ENCODE results near the gene DHRS4L2. TPM values are rescaled to one million over a fixed set of nuclear protein-coding genes. Genes with fewer than 3 reads are reported as not detected.
A peak's percentile ranks its signal among the peaks of the same experiment; 100 is the strongest.

Gene DHRS4L2
- total RNA-seq, 2 donors from 2014 or later = 32.5 to 43.8 TPM

DNA sequence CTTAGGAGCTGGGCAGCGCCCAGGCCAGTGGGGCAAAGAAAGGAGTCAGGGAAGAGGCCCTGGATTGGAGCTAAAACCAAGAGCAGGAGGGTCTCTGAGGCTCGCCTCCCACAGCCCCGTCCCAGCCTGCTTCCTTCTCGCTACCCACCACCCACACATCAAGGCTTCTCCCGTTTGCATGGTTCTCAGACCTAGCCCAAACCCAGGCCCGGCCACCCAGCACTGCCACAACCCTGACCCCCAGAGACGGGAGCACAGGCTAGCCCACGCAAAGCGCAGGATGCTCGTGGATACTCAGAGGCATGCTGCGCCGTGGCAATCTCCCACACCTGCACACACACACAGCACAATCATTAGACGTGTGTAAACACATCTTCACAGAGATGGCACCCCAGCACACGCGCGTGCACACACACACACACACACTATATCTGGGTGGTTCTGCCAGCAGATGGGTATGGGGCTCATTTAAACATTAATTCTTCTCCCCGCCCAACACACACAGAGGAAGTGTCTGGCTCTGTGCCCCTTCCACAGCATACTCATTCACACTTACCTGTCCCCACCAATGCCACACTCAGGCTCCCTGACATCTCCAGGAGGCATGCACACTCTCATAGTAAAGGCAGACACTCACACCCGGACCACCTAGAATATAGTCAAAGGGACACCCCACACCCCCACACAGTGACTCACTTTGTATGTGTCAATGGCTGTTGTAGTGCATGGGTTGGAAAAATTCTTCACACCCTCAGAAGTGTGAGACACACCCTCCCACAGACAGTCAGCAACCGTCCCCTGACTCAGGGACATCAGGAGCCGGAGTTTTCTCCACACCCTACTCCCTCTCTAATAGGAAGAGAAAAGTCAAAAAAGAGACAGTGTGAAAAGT, 64.2 kb downstream of the DHRS4L2 start:
- DNase-seq = peak; percentile 16
- H3K9me3 ChIP-seq = no peaks in the 10 kb centered on the region
- intact Hi-C loops (cut with DNase I) = no loop called here
- no peak overlapping the region for H3K27ac ChIP-seq
- no peak overlapping the region for H3K9ac ChIP-seq (ENCODE audit: low read depth in 2 of 2, low read length in 2 of 2)
- TF ChIP-seq, protein P1, sequence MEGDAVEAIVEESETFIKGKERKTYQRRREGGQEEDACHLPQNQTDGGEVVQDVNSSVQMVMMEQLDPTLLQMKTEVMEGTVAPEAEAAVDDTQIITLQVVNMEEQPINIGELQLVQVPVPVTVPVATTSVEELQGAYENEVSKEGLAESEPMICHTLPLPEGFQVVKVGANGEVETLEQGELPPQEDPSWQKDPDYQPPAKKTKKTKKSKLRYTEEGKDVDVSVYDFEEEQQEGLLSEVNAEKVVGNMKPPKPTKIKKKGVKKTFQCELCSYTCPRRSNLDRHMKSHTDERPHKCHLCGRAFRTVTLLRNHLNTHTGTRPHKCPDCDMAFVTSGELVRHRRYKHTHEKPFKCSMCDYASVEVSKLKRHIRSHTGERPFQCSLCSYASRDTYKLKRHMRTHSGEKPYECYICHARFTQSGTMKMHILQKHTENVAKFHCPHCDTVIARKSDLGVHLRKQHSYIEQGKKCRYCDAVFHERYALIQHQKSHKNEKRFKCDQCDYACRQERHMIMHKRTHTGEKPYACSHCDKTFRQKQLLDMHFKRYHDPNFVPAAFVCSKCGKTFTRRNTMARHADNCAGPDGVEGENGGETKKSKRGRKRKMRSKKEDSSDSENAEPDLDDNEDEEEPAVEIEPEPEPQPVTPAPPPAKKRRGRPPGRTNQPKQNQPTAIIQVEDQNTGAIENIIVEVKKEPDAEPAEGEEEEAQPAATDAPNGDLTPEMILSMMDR (IDR thresholded peaks at IDR 0.05) = no peak
- H3K4me1 ChIP-seq = no peaks in the 10 kb centered on the region
- H3K27me3 ChIP-seq = peaks cover 5% of the 10 kb centered on the region
- H3K36me3 ChIP-seq = no peaks in the 10 kb centered on the region
- H3K4me3 ChIP-seq = no peak overlapping the region

GRCh38 chr14:24053548-24054323, 65.0 kb downstream of the DHRS4L2 start:
- Histone ChIP-seq H3K36me3 (no peaks in the 10 kb centered on the region), H3K4me3 (no peak overlapping the region), H3K9me3 (no peaks in the 10 kb centered on the region), H3K4me1 (no peaks in the 10 kb centered on the region), H3K27me3 (peaks cover 5% of the 10 kb centered on the region), H3K27ac (no peak overlapping the region), H3K9ac (ENCODE audit: low read depth in 2 of 2, low read length in 2 of 2) (no peak overlapping the region)
- peak; percentile 13 for DNase-seq
- intact Hi-C loops (cut with DNase I) = no loop called here
- TF ChIP-seq, protein P1 (IDR thresholded peaks at IDR 0.05) = no peak

DNA sequence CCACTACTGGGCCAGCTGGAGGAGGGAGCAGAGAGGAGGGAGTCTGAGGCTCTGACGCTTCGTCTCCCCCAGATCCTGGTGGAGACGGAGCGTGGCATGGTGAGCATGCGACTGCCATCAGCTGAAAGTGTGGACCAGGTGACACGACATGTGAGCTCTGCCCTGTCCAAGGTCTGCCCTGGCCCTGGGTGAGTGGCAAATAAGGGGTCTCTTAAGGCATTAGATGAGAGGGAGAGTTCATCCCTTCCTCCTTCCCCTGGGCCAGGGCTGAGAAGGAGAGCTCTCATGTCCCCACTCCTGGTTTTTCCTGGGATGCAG, 65.6 kb downstream of the DHRS4L2 start:
- H3K9ac ChIP-seq (ENCODE audit: low read depth in 2 of 2, low read length in 2 of 2) = no peak overlapping the region
- no peaks in the 10 kb centered on the region for H3K9me3 ChIP-seq
- intact Hi-C loops (cut with DNase I) = no loop called here

DNA sequence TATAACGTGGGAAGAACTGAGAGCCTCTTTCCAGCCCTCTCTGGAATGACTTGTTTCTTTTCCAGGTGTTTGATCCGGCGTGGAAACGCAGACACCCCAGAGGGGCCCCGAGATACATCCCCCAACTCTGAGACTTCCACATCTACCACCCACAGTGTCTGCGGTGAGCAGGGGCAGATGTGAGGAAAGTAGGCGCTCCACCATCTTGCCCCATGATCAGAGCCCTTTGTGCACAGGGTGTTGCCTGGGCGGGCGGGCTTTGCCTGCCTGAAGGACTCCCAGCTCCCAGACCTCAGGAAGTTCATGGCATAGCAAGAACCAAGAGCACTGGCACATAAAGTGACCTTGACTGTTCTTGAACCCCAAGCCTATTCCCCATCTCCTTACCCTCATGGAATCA, 65.9 kb downstream of the DHRS4L2 start:
- TF ChIP-seq, protein P1 (IDR thresholded peaks at IDR 0.05) = no peak
- no peaks in the 10 kb centered on the region for H3K4me1 ChIP-seq
- no peaks in the 10 kb centered on the region for H3K9me3 ChIP-seq
- no peak for DNase-seq
- H3K36me3 ChIP-seq = no peaks in the 10 kb centered on the region
- H3K27ac ChIP-seq = no peak overlapping the region
- no peak overlapping the region for H3K4me3 ChIP-seq
- no peak overlapping the region for H3K9ac ChIP-seq (ENCODE audit: low read depth in 2 of 2, low read length in 2 of 2)
- intact Hi-C loops (cut with DNase I) = no loop called here
- peaks cover 5% of the 10 kb centered on the region for H3K27me3 ChIP-seq

More for the DNA sequence above, 65.6 kb downstream of the DHRS4L2 start:
- Histone ChIP-seq H3K4me3 (no peak overlapping the region), H3K4me1 (no peaks in the 10 kb centered on the region), H3K36me3 (no peaks in the 10 kb centered on the region), H3K27me3 (peaks cover 5% of the 10 kb centered on the region), H3K27ac (no peak overlapping the region)
- TF ChIP-seq, protein P1 (IDR thresholded peaks at IDR 0.05) = no peak
- DNase-seq = no peak

Other genes starting within 250 kb of the DHRS4L2 start
- gene DHRS4, start 35.2 kb upstream of the DHRS4L2 start, total RNA-seq = 10 to 100 TPM; 34.0 to 74.4 TPM
- 1 to 10 TPM in 1 of 2 donors, under 1 TPM in 1; 0.29 to 2.1 TPM for gene CARMIL3, start 63.1 kb downstream of the DHRS4L2 start, total RNA-seq
- under 1 TPM in 1 of 2 donors, not detected in 1; 0.45 TPM for gene CPNE6, start 82.6 kb downstream of the DHRS4L2 start, total RNA-seq
- 100 to 1,000 TPM; 133 to 173 TPM for gene PCK2, start 105.4 kb downstream of the DHRS4L2 start, total RNA-seq
- gene DCAF11, start 125.8 kb downstream of the DHRS4L2 start, total RNA-seq = 100 to 1,000 TPM in 1 of 2 donors, 10 to 100 TPM in 1; 89.2 to 106 TPM
- 1 to 10 TPM in 1 of 2 donors, under 1 TPM in 1; 0.88 to 2.7 TPM for gene NRL, start 126.0 kb downstream of the DHRS4L2 start, total RNA-seq
- 1 to 10 TPM in 1 of 2 donors, under 1 TPM in 1; 0.85 to 1.5 TPM for gene FITM1, start 141.7 kb downstream of the DHRS4L2 start, total RNA-seq
- gene PSME1, start 147.3 kb downstream of the DHRS4L2 start, total RNA-seq = 100 to 1,000 TPM; 199 to 235 TPM
- 10 to 100 TPM; 21.1 to 49.6 TPM for gene EMC9, start 152.7 kb downstream of the DHRS4L2 start, total RNA-seq
- gene PSME2, start 157.7 kb downstream of the DHRS4L2 start, total RNA-seq = 100 to 1,000 TPM; 151 to 320 TPM
- 10 to 100 TPM; 36.1 to 70.4 TPM for gene RNF31, start 158.6 kb downstream of the DHRS4L2 start, total RNA-seq
- 10 to 100 TPM; 54.4 to 57.5 TPM for gene IRF9, start 172.3 kb downstream of the DHRS4L2 start, total RNA-seq
- 1 to 10 TPM; 5.1 TPM for gene REC8, start 183.2 kb downstream of the DHRS4L2 start, total RNA-seq
- 10 to 100 TPM; 19.3 to 78.2 TPM for gene IPO4, start 199.9 kb downstream of the DHRS4L2 start, total RNA-seq
- gene TM9SF1, start 206.5 kb downstream of the DHRS4L2 start, total RNA-seq = 10 to 100 TPM; 58.8 to 65.6 TPM
- under 1 TPM; 0.19 to 0.49 TPM for gene TSSK4, start 216.8 kb downstream of the DHRS4L2 start, total RNA-seq
- gene CHMP4A, start 224.6 kb downstream of the DHRS4L2 start, total RNA-seq = 10 to 100 TPM; 47.8 to 48.0 TPM
- 10 to 100 TPM in 1 of 2 donors, 1 to 10 TPM in 1; 8.2 to 10.9 TPM for gene MDP1, start 227.1 kb downstream of the DHRS4L2 start, total RNA-seq
- 100 to 1,000 TPM; 126 to 150 TPM for gene NEDD8, start 243.4 kb downstream of the DHRS4L2 start, total RNA-seq
- gene GMPR2, start 244.0 kb downstream of the DHRS4L2 start, total RNA-seq = 10 to 100 TPM; 57.9 to 68.1 TPM

All from colonic mucosa (tissue), 4 donors.